H1 (cell line): ENCODE measurements around the gene DGAT2. TPM values are rescaled to one million over a fixed set of nuclear protein-coding genes. Genes with fewer than 3 reads are reported as not detected.
A peak's percentile ranks its signal among the peaks of the same experiment; 100 is the strongest.

Experiments used
- CBX5 ChIP-seq: fragments of 300-800, 300-1000 bp; sonication (generic); IDR thresholded peaks from 2 replicates; pipeline ENCODE4 v1.7.1; 2016; ENCODE audit warnings: antibody characterized with exemption, low read length, low read depth
- CBX8 ChIP-seq: fragments of 300-800, 300-1000 bp; sonication (generic); IDR thresholded peaks from 2 replicates; pipeline ENCODE4 v1.7.1; 2016; ENCODE audit warnings: low read depth, low read length, borderline replicate concordance
- CREB1 ChIP-seq: IDR thresholded peaks from 2 replicates; pipeline ENCODE4 v1.6.1; 2012; ENCODE audit warnings: inconsistent platforms
- CTBP2 ChIP-seq: IDR thresholded peaks from 2 replicates; pipeline ENCODE4 v1.7.0; 2011; ENCODE audit warnings: borderline replicate concordance, mild to moderate bottlenecking, moderate library complexity, mixed read lengths, low read length; ENCODE audit not compliant: insufficient read depth, insufficient read length
- E2F6 ChIP-seq: IDR thresholded peaks from 2 replicates; pipeline ENCODE4 v1.6.1; 2012; ENCODE audit warnings: inconsistent platforms
- FOSL1 ChIP-seq: IDR thresholded peaks from 2 replicates; pipeline ENCODE4 v1.6.1; 2011; ENCODE audit warnings: mild to moderate bottlenecking, low read depth, low read length, moderate library complexity; ENCODE audit not compliant: insufficient read depth
- GTF2F1 ChIP-seq: IDR thresholded peaks from 2 replicates; pipeline ENCODE4 v1.6.1; 2012; ENCODE audit warnings: low read depth, low read length, improper control_type of control experiment, borderline replicate concordance
- HDAC2 ChIP-seq, 2 experiments: fragments of 300-600 bp in 1 of 2; sonication (generic) in 1 of 2; IDR thresholded peaks; 2 replicates each; pipeline ENCODE4 v1.6.1; 2011 to 2012; ENCODE audit warnings: low read depth in 2 of 2, low read length in 2 of 2, mild to moderate bottlenecking in 2 of 2, moderate library complexity in 2 of 2, borderline replicate concordance in 1 of 2, inconsistent platforms in 1 of 2
- JUND ChIP-seq: IDR thresholded peaks from 2 replicates; pipeline ENCODE4 v1.6.1; 2011; ENCODE audit warnings: mild to moderate bottlenecking, improper control_type of control experiment, low read length
- KDM4A ChIP-seq: IDR thresholded peaks from one replicate; pipeline ENCODE4 v1.7.1; 2012; ENCODE audit warnings: low read depth, mild to moderate bottlenecking, moderate library complexity, low read length, inconsistent platforms; ENCODE audit not compliant: severe bottlenecking
- KDM5A ChIP-seq: fragments of 200-600 bp; IDR thresholded peaks from 2 replicates; pipeline ENCODE4 v1.7.1; 2012; ENCODE audit warnings: mild to moderate bottlenecking, low read length, inconsistent platforms, mixed read lengths
- PHF8 ChIP-seq: fragments of 200-600 bp; sonication (generic); conservative IDR thresholded peaks from 2 replicates; pipeline ENCODE4 v1.7.1; 2012; ENCODE audit warnings: low read depth, mild to moderate bottlenecking, inconsistent platforms, low read length, moderate library complexity
- POLR2AphosphoS5 ChIP-seq: IDR thresholded peaks from 2 replicates; pipeline ENCODE4 v1.6.1; 2011; ENCODE audit warnings: low read depth, low read length
- RAD21 ChIP-seq, 2 experiments: IDR thresholded peaks in 1 of 2; conservative IDR thresholded peaks in 1 of 2; 2 replicates each; pipeline ENCODE4 v1.6.1; 2011; ENCODE audit warnings: low read depth in 2 of 2, low read length in 2 of 2, improper control_type of control experiment in 1 of 2, inconsistent platforms in 1 of 2, mild to moderate bottlenecking in 1 of 2, moderate library complexity in 1 of 2
- SAP30 ChIP-seq: fragments of 300-600 bp; sonication (generic); IDR thresholded peaks from 2 replicates; pipeline ENCODE4 v1.7.1; 2012; ENCODE audit warnings: low read length, moderate library complexity, mild to moderate bottlenecking, inconsistent platforms; ENCODE audit not compliant: insufficient read depth, insufficient replicate concordance
- SIN3A ChIP-seq, 2 experiments: IDR thresholded peaks in 1 of 2; conservative IDR thresholded peaks in 1 of 2; 2 replicates each; pipeline ENCODE4 v1.6.1; 2011 to 2012; ENCODE audit warnings: low read length in 2 of 2, improper control_type of control experiment in 1 of 2, low read depth in 1 of 2, mild to moderate bottlenecking in 1 of 2
- SIRT6 ChIP-seq: IDR thresholded peaks from one replicate; pipeline ENCODE4 v1.7.1; 2012; ENCODE audit warnings: low read length, inconsistent platforms
- SP4 ChIP-seq: IDR thresholded peaks from 2 replicates; pipeline ENCODE4 v1.6.1; 2012; ENCODE audit warnings: low read length, inconsistent platforms
- TAF1 ChIP-seq: IDR thresholded peaks from 2 replicates; pipeline ENCODE4 v1.6.1; 2011; ENCODE audit warnings: mild to moderate bottlenecking, low read depth, low read length
- TAF7 ChIP-seq: optimal IDR thresholded peaks from 2 replicates; pipeline ENCODE3; 2011; ENCODE audit warnings: low read depth, mild to moderate bottlenecking, inconsistent platforms, low read length, moderate library complexity, borderline replicate concordance
- YY1 ChIP-seq: IDR thresholded peaks from 2 replicates; pipeline ENCODE4 v1.6.1; 2011; ENCODE audit warnings: low read depth, mild to moderate bottlenecking, low read length
- ZNF274 ChIP-seq: IDR thresholded peaks from 2 replicates; pipeline ENCODE4 v1.7.0; 2012; ENCODE audit warnings: low read length, borderline replicate concordance; ENCODE audit errors: extremely low read depth
- polyA plus RNA-seq, 7 experiments: library from polyadenylated mRNA; depleted of rRNA in 3 of 7; stranded (reverse) in 5 of 7; unstranded in 2 of 7; fragments of >200 nt in 5 of 7; fragments of 200-250 nt in 2 of 7; gene quantifications; 1 replicate in 5 of 7; 2 replicates in 1 of 7; 4 replicates in 1 of 7; pipeline versions ENCODE4 v1.2.1 to v1.2.3, GENCODE V29; 2011 to 2013; ENCODE audit warnings: missing spikeins in 2 of 7, mixed read lengths in 2 of 7
- total RNA-seq: library from RNA; stranded (reverse); fragmentation: NEBNext Ultra II Directional; extraction: Animal tissue kit (Norgen Biotek cat#: 25700); gene quantifications from 2 replicates; pipeline ENCODE4 v1.2.1, GENCODE V29; 2021

DGAT2 gene
- total and polyA plus RNA-seq, 2 of the 8 experiments (the other 6 are each of a cell fraction or from before 2014, with no cell fraction given): 3.2 to 5.9 TPM

- TF ChIP-seq RAD21 (IDR thresholded peaks at IDR 0.05 in 1 of 2, conservative IDR thresholded peaks at IDR 0.05 in 1 of 2; ENCODE audit: low read depth in 2 of 2, low read length in 2 of 2) (peak; percentile 3 to 27; a peak in 1 of 4 replicates), KDM5A (no peak), TAF7 (peak; percentile 33), SIN3A (conservative IDR thresholded peaks at IDR 0.05 in 1 of 2, IDR thresholded peaks at IDR 0.05 in 1 of 2; ENCODE audit: low read depth in 1 of 2, low read length in 2 of 2) (no peak), PHF8 (peak; percentile 30; the same call in 1 of the 2 replicates), TAF1 (0 out of 2 replicates have a peak, but pooled peaks have one; percentile 9), CTBP2 (peak; percentile 28), ZNF274 (no peak), GTF2F1 (no peak), HDAC2 (IDR thresholded peaks at IDR 0.05; ENCODE audit: borderline replicate concordance in 1 of 2, low read depth in 2 of 2, low read length in 2 of 2) (peak in 1 of 2 experiments; percentile 29; a peak in 2 of 4 replicates), JUND (peak; percentile 86), SIRT6 (no peak), POLR2AphosphoS5 (no peak), SAP30 (no peak), KDM4A (no peak), CBX5 (no peak), CREB1 (peak; percentile 36; the same call in 1 of the 2 replicates), YY1 (no peak), E2F6 (peak; percentile 99), CBX8 (no peak), SP4 (no peak; the same call in 1 of the 2 replicates), FOSL1 (no peak)
These were observed at the start of gene DGAT2 (continued) for GRCh38 chr11:75768112-75768908.
